ENCODE results near the gene MMP17.

MMP17 gene

GRCh38 chr12:131895640-131896079 is 67.5 kb downstream of the MMP17 start:
- peak overlapping the region; percentile 33 for H3K4me3 ChIP-seq (ENCODE audit: low read depth, low read length)
- TF ChIP-seq MYC (IDR thresholded peaks at IDR 0.05; ENCODE audit: low read depth, low read length): no peak
- DNase-seq (ENCODE audit: low read depth): no peak

GRCh38 chr12:131896080-131896810 is 68.1 kb downstream of the MMP17 start:
- peak overlapping the region; percentile 43 for H3K4me3 ChIP-seq (ENCODE audit: low read depth, low read length)
- TF ChIP-seq CTCF (IDR thresholded peaks at IDR 0.05; ENCODE audit: low read depth, low read length) (no peak), MAX (IDR thresholded peaks at IDR 0.05; ENCODE audit: low read depth, low read length) (peak; percentile 65; the same call in 1 of the 2 replicates)
- peak; percentile 87 for DNase-seq (ENCODE audit: low read depth)

- DNase-seq (ENCODE audit: low read depth): no peak
- TF ChIP-seq MAX (IDR thresholded peaks at IDR 0.05; ENCODE audit: low read depth, low read length): no peak
- TF ChIP-seq MYC (IDR thresholded peaks at IDR 0.05; ENCODE audit: low read depth, low read length): no peak
- no peak for TF ChIP-seq CTCF (IDR thresholded peaks at IDR 0.05; ENCODE audit: low read depth, low read length)
- no peak for TF ChIP-seq POLR2A (IDR thresholded peaks at IDR 0.05; ENCODE audit: extremely low read depth, insufficient read length)
- no peak overlapping the region for H3K4me3 ChIP-seq (ENCODE audit: low read depth, low read length)
These were observed 68.6 kb downstream of the MMP17 start for GRCh38 chr12:131896811-131897270.

GRCh38 chr12:131897276-131897675 is 69.1 kb downstream of the MMP17 start:
- TF ChIP-seq POLR2A (IDR thresholded peaks at IDR 0.05; ENCODE audit: extremely low read depth, insufficient read length) (no peak), CTCF (IDR thresholded peaks at IDR 0.05; ENCODE audit: low read depth, low read length) (no peak), MAX (IDR thresholded peaks at IDR 0.05; ENCODE audit: low read depth, low read length) (no peak), MYC (IDR thresholded peaks at IDR 0.05; ENCODE audit: low read depth, low read length) (no peak)
- no peak overlapping the region for H3K4me3 ChIP-seq (ENCODE audit: low read depth, low read length)
- DNase-seq (ENCODE audit: low read depth): no peak

GRCh38 chr12:131897875-131898274 is 69.7 kb downstream of the MMP17 start:
- TF ChIP-seq MYC (IDR thresholded peaks at IDR 0.05; ENCODE audit: low read depth, low read length) (no peak), CTCF (IDR thresholded peaks at IDR 0.05; ENCODE audit: low read depth, low read length) (no peak), MAX (IDR thresholded peaks at IDR 0.05; ENCODE audit: low read depth, low read length) (no peak), POLR2A (IDR thresholded peaks at IDR 0.05; ENCODE audit: extremely low read depth, insufficient read length) (no peak)
- no peak overlapping the region for H3K4me3 ChIP-seq (ENCODE audit: low read depth, low read length)
- no peak for DNase-seq (ENCODE audit: low read depth)

GRCh38 chr12:131900397-131900796 is 72.2 kb downstream of the MMP17 start:
- no peak for TF ChIP-seq MYC (IDR thresholded peaks at IDR 0.05; ENCODE audit: low read depth, low read length)
- TF ChIP-seq MAX (IDR thresholded peaks at IDR 0.05; ENCODE audit: low read depth, low read length): no peak
- TF ChIP-seq CTCF (IDR thresholded peaks at IDR 0.05; ENCODE audit: low read depth, low read length): no peak
- no peak for TF ChIP-seq POLR2A (IDR thresholded peaks at IDR 0.05; ENCODE audit: extremely low read depth, insufficient read length)
- no peak for DNase-seq (ENCODE audit: low read depth)
- H3K4me3 ChIP-seq (ENCODE audit: low read depth, low read length): no peak overlapping the region

All from NB4 (cell line).